GM18909 (cell line): ENCODE results near the gene PRRX2.
"Not testable (repeated sequence)": the region's sequence is repeated elsewhere in the genome, so short reads cannot be mapped to it uniquely, and the experiment has no call there.

Source experiments
- ATAC-seq: cut with Tn5 transposase; IDR thresholded peaks from one replicate; pipeline ENCODE4 v1.9.1; 2021; ENCODE audit warnings: mild to moderate bottlenecking; ENCODE audit not compliant: unreplicated experiment, poor library complexity

The PRRX2 gene

DNA sequence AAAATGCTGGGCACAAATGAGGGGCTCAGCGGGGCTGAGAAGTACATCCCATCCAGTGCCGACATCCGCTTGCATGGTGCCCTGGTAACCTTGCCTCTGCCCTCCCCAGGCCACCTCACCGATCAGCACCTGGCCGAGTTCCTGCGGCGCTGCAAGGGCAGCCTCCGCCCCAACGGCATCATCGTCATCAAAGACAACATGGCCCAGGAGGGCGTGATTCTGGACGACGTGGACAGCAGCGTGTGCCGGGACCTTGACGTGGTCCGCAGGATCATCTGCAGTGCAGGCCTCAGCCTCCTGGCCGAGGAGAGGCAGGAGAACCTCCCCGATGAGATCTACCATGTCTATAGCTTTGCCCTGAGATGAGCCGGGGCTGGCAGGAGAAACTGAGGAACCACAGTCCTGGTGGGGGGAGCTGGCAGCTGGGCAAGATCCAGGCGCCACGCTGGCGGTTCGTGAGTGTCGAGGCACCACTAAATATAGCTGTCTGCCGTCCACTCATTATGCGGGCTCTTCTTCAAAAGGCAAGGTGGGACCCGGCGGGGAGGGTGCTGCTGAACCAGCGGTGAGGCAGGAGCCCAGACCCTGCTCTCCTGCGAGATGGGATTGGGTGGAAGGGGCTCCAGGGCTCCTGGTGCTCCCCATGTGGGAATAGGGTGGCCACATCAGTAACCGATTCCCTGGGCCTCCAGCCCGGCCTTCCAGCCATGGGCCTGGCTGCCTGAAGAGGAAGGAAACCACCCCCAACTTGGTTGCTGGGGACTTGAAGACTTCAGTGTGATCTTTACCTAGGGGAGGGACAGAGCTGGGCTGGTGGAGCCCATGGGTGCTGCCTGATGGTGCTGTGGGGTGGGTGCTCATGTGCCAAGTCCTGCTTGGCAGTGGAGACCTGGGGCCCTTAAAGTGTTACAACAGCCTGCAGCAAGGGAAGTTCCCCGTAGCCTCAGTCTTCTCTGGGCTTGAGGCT, 30.1 kb upstream of the PRRX2 start:
- ATAC-seq: no peak

DNA sequence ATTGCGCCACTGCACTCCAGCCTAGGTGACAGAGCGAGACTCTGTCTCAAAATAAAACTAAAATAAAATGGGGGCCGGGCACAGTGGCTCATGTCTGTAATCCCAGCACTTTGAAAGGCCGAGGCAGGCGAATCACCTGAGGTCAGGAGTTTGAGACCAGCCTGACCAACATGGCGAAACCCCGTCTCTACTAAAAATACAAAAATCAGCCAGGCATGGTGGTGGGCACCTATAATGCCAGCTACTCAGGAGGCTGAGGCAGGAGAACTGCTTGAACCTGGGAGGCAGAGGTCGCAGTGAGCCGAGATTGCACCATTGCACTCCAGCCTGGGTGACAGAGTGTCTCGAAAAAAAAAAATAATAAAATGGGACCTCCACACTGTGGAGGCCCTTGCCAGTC, 29.1 kb upstream of the PRRX2 start:
- not testable (repeated sequence) for ATAC-seq

DNA sequence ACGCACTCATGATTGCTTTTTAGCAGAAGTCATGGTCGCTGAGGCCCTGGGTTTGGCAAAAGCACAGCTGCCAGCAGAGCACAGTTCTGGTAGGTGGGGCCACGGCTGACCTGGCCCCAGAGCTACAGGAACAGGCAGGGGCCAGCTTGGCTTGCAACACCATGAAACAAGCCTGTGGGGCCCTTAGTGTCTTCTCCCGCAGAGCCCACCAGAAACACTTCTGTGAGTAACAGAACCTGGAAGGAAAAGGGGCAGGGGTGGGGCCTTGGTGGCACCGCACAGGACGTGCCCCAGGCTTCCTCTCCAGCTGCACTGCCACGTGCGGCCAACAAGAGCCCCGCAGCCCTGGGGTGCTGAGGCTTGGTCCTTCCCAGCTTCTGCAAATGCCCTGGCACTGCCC, 28.3 kb upstream of the PRRX2 start:
- no peak for ATAC-seq

DNA sequence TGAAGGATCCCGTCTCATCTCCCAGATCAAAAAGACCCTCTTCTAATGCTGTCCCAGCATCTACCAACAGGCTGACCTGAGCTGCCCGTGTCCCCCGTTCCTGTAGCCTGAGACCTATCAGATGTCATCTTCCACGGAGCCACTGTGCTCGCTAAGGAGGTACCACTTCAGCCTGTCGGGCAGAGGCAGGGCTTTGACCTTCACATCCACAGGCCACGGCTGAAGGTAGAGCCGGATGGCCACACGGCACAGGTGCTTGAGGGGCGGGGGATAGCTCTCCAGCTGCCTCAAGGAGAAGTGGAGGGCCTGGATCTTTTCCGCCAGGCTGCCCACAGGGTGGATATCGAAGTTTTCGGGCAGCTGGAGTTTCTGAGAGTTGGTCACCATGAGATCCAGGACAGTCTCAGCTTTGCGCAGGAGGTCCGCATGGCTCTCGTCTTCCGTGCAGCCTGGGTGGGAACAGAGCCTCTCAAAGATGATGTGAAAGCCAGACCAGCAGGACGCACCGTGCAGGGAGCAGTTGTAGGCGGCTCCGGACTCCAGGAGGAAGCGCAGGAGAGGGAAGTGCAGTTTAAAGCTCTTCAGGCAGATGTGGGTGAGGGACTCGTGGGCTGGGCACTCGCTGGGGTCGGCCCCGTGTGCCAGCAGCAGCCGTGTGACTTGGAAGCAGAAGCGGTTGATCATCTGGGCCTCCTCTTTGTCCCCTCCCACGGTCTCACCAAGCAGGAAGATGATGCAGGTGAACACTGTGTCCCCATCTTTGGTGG, 27.6 kb upstream of the PRRX2 start:
- no peak for ATAC-seq

DNA sequence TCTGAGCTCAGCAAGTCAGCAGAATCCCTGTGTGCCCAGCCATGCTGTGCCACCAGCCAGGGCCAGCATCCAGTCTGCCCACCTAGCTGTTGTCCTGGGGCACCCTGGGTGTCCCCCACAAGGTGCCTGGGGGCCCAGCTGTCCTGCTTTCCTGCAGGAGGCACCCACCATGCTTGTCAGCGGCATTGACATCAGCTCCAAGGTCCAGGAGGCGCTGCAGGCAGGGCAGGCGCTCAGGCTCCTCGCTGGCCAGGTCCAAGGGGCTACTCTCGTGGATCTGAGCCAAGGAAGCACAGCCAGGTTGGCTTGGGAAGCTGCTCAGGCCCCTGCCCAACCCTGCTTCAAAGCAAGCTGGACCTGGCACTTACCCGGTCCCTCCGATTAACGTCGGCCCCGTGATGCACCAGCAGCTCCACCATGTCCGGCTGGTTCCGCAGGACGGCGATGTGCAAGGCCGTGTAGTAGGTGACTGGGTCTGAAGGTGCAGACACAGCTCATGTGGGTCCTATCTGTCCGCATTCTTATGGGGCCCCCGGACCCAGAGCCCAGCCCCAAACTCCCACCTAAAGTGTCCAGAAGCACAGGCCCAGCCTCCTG, 26.3 kb upstream of the PRRX2 start:
- no peak for ATAC-seq

DNA sequence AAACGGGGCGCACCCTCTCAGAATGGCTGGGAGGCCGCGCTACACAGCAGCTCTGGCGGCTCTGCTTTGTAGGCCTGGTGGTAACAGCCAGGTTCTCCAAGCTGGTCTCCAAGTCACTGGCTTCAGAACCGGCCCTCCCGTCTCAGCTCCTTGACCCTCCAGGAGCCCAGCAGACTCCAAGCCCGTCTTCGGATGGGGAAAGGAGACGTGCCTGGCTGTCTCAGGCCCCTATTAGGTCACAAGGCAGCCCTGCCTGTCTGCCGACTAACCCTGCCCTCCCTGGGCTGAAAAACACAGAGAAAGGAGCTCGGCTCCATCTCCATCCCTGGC, 25.7 kb upstream of the PRRX2 start:
- ATAC-seq: no peak

DNA sequence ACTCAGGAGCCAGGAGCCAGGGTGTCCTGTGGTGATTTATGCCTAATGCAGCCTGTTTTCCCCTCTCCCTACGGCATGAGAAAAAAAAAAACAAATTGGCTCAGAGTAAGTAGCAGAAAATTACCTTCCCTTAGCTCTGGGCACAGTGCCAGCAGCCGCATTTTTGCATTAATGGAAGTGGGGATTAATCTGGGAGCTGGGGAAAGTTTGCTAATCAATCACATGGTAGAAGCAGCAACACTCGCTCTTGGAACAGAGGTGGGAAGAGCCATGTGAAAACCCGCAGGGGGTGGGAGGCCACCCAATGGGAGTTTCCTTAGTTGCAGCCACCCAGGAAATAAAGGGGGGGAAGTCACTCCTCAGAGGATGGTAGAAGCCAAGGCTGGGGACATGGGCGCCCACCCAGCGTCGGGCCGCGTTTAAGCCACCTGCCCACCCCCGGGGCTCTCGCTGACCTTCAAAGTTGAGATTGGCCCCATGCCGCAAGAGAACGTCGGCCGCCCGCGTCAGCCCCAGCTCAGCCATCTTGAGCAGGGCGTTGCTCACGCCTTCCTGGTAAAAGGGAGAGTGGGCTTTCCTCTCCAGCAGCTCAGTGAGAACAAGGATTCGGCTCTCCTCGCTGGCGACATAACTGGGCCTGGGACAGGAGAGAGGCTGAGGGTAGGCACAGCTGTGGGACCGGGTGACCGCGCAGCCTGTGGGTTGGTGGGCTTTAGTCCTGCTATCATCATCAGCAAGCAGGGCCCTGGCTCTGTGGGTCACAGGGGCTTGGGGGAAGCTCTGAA, 25.2 kb upstream of the PRRX2 start:
- no peak for ATAC-seq

DNA sequence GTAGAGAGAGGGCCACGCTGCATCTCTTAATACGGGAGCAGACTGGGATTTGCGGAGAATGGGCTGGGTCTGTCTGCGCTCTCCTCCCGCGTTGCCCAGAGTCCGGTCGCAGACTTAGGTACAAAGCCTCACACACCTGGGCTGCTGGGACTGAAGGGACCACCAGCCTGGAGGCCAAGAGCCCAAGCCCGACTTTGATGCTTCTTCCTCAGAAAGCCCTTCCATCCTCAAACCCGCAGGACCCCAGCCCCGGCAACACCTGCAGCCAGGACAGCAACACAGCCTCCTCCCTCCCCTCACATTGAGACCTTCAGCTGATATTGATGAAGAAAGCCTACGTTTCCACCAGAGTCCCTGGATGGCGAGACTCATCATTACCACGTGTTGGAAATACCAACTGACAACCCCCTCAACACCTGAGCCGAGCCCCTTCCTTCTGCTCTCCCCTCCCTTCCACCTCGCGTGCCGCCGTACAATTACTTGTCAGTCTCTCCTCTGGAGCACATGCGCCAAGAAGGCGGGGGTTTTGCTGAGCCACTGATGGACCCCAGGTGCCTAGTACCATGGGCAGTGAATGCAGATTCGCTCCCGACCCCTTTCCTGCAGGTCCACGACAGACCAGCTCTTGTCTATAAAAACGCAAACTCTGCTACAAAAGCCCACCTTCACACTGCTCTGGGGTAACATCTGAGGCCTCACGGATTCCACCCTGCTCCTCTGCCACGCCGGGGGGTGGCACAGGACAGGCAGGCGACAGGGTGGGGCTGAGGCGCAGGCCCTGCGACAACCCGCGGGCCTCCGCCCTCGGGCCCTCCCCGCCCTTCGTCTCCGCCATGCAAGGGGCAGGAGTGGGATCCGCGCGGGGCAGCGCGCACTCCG, 24.3 kb upstream of the PRRX2 start:
- no peak for ATAC-seq

DNA sequence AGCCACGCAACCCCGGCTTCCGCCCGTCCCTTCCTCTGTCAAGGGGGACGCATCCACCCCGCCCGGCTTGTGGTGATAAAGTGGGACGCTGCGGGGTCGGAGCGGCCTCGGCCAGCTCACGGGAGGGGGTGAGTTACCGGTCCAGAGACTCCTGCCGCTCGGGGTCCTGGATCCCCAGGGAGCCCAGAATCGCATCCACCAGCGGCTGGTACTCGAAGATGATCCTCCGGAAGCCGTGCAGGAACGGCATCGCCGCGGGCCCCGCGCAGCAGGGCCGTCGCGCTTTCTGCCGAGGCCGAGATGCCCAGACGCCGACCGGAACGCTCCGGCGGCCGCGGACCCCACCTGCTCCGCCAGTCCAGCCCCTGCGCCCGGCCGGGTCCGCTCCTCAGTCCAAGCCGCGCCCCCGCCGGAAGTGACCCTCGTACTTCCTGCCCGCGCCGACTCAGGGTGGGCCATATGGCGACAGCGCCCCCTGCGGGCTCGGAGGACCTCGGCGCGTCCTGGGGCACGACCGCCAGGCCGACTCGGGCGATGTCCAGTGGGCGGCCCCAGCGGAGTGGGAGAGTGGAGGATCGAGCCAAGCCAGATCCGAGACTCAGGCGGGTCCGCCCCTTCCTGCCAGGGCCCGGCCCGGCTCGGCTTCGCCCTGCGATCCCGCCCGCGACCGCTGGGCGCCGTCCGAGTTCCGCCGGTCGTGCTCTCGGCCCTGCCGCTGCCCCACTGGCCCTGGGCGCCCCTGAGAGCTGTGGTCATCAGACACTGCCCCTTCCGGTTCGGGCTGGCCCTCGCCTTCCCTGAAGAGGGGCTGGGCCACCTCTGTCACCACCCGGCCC, 23.5 kb upstream of the PRRX2 start, which contains the start of gene ASB6:
ASB6 (minus strand) TSS at position 402 of the 836 bp plus-strand sequence; CDS start at position 250, 152 bp downstream.
- peak; percentile 89 for ATAC-seq

DNA sequence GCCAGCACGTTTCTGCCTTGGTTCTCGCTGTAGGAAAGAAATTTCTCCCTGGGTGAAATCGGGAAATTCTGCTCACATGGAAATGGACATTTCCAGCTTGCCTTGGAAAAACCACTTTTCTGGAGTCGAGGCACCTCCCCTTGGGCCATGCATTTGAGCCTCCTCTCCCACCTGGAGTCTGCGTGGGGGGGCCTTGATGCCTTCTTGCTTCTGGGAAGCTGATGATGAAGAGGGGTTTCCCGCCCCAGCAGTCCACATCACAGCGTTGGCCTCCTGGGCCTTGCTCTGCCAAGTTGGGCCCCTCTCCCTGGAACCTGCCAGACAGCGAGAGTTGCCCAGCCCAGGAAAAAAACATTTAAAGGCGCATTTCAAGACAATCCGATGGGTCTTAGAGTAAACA, 21.7 kb upstream of the PRRX2 start:
- ATAC-seq: no peak

DNA sequence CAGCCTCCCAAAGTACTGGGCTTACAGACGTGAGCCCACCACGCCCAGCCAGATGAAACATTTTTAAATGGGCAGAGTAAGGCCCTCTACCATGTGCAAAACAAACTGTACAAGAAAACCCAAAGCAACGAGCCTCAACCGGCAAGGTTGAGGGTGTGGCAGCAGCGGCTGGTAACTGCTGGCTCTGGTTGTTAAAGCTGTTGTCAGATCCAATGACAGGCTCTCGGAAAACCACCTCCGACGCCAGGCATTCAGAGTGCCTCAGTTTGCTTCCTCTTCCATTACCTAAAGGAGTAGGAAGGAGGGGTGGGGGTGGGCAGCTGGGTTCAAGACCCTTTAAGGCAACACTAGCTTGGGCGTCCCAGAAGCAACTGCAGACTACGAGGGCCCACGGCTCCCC, 21.1 kb upstream of the PRRX2 start:
- ATAC-seq: no peak

DNA sequence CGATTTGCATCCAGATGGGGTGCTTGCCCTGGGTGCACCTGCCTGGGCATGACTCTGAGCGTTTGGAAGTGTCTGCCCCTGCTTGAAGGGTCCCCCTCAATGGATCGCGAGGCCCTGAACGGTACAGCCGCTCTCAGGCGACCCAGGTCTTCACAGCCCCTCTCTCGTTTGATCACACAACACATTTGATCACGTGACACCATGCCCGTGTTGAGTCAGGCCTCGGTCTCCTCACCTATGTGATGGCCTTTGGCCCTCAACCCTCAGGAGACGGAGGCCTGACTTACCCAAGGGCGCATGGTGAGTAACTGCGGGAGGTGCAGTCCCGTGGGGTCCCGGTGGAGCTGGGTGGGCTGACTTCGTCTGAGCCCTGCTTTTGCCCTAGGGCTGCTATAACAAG, 20.5 kb upstream of the PRRX2 start:
- ATAC-seq: no peak

DNA sequence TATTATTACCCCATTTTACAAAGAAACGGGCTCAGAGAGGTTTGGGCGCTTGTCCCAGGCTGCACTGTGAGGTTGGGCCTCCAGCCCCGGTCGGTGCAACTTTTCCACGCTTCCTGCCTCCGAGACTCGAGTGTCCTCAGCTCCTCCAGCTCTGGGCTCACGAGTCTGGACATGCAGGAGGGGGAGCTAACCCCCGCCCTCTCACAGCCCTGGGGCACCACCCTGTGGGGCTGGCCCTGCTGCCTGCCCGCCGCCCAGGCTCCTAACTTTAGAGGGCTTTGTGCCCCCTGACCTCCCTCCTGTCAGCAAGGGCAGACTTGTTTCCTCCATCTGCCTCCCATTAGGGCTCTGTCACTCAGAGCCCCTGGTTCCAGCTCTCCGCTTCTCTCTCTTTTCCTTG, 19.2 kb upstream of the PRRX2 start:
- ATAC-seq: no peak

DNA sequence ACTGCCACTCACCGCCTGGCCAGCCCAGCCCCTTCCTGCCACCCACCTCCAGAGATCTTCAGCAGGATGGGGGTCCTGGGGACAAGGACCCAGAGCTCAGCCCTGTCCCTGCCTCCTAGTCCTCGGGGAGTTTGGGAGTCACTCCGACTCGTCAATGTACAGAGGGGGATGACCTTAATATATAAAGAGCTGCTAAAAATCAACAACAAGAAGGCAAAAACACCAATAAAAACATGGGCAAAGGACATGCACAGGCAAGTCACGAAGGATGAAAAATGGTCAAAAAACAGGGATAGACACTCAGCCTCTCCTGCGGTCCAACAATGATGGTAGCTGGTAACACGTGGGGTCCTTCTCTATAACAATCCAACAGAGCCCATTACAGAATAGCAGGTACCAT, 18.8 kb upstream of the PRRX2 start:
- no peak for ATAC-seq

DNA sequence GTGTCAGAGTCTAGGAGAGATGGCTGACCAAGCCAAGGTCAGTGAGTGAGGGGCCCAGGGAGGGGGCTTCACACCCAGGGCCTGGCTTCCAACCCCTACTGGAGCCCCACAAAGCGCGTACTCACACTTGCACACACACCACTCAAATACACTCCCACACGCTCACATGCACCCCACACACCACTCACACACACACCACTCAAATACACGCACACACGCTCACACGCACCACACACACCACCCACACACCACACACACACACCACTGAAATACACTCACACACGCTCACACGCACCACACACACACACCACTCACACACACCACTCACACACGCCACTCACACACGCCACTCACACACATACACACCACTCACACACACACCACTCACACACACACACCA, 17.8 kb upstream of the PRRX2 start:
- no peak for ATAC-seq

DNA sequence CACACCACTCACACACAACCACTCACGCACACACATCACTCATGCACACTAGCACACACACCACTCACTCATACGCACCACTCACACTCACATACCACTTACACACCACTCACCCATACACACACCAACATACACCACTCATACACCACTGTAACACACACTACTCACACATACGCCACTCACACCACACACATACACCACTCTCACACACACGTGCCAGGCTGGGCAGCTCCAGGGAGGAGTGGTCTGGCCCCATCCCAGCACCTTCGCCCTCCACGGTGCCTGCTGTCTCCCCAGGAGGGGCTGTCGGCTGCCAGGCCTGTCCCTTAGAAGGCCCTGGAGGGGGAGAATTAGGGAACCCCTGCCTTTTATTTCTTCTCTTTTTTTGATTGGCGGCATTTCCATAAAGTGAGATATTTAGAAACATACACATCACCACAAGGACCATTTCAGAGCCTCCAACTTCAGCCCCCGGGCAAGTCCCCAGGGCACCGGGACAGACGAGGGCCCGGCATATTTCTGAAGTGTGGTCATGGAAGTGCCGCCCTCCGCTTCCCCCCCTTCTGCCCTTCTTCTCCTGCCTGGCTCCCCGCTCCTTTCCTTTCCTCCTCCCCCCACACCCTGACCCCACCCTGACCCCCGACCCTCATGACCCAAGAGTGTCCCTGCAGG, 17.2 kb upstream of the PRRX2 start:
- no peak for ATAC-seq

DNA sequence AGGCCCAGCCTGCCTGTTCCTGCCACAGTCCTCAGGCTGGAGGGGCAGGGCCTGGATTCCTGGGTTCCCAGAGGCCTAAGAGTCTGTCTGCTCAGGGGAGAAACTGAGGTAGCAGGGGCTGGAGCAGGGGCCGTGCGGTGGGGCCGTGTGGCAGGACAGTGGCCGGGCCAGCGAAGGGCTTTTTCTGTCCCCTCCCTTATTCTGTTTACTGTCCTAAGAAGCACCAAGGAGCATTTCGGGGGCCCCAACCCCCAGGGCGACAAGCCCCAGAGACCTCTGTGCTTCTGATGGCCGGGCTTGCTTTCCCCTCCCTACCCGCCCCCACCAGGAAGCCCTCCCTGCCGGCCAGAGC, 16.7 kb upstream of the PRRX2 start:
- no peak for ATAC-seq
